Peyer's patch (tissue), 4 donors: ENCODE measurements around the gene TOMM34.

Experiments
- POLR2A ChIP-seq, 2 donors: fragments of 450-650 bp; IDR thresholded peaks; one replicate each; pipeline ENCODE4 v1.5.1; 2017; ENCODE audit warnings: antibody characterized with exemption in 2 of 2, mild to moderate bottlenecking in 2 of 2, moderate library complexity in 2 of 2
- TF ChIP-seq, protein P1 (sequence below), 6 experiments: fragments of 450-650 bp in 4 of 6; fragments of 200-600 bp in 2 of 6; sonication (generic) in 1 of 6; IDR thresholded peaks; one replicate each; pipeline ENCODE4 v1.5.1; 2017 to 2019; ENCODE audit warnings: antibody characterized with exemption in 6 of 6, mild to moderate bottlenecking in 3 of 6, moderate library complexity in 1 of 6

DNA sequence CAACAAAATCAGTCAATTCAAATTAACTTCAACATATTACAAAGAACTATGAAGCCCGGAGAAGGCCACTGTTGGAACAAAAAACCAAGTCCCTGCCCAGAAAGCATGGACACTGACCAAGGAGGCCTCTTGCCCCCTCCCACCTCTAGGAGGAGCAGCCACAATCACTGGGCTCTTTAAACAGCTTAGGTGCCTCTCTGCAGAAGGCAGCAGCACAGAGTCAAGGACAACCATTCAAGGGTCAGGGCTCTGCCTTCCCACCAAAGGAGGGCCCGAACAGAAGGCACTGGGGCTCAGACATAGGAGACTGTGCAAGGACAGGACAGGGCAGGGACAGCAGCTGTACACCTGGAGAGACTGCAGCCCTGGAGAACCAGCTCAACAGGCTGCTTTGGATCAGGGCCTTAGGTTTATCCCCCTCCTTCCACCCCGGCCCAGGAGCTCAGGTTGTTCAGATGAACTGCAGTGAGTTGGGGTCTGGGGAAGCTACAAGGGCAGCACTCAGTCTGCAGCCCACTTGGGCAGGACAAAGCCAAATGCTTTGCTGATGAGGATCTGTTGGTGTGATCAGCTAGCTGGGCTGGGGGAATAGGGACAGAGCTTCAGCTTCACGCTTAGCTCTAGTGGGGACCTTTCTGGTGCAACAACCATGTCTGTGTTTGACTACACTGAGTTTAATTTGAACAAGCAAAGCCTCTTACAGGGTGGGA, 17.8 kb downstream of the TOMM34 start:
- TF ChIP-seq, protein P1, sequence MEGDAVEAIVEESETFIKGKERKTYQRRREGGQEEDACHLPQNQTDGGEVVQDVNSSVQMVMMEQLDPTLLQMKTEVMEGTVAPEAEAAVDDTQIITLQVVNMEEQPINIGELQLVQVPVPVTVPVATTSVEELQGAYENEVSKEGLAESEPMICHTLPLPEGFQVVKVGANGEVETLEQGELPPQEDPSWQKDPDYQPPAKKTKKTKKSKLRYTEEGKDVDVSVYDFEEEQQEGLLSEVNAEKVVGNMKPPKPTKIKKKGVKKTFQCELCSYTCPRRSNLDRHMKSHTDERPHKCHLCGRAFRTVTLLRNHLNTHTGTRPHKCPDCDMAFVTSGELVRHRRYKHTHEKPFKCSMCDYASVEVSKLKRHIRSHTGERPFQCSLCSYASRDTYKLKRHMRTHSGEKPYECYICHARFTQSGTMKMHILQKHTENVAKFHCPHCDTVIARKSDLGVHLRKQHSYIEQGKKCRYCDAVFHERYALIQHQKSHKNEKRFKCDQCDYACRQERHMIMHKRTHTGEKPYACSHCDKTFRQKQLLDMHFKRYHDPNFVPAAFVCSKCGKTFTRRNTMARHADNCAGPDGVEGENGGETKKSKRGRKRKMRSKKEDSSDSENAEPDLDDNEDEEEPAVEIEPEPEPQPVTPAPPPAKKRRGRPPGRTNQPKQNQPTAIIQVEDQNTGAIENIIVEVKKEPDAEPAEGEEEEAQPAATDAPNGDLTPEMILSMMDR (IDR thresholded peaks at IDR 0.05) = no peak
- no peak for TF ChIP-seq POLR2A (IDR thresholded peaks at IDR 0.05)
